Ishikawa (cell line): Measurements from ENCODE around the gene THRAP3.

ENCODE experiments used
- CEBPB ChIP-seq: IDR thresholded peaks from 2 replicates; pipeline ENCODE4 v1.6.1; 2012
- CREB1 ChIP-seq: IDR thresholded peaks from 2 replicates; pipeline ENCODE4 v1.6.1; 2012; ENCODE audit warnings: low read depth
- EGR1 ChIP-seq: IDR thresholded peaks from 2 replicates; pipeline ENCODE4 v1.6.1; 2012
- EP300 ChIP-seq: IDR thresholded peaks from 2 replicates; pipeline ENCODE4 v1.6.1; 2012; ENCODE audit warnings: borderline replicate concordance
- FOXM1 ChIP-seq: IDR thresholded peaks from 2 replicates; pipeline ENCODE4 v1.6.1; 2012; ENCODE audit warnings: low read depth, borderline replicate concordance
- MAX ChIP-seq: IDR thresholded peaks from 2 replicates; pipeline ENCODE4 v1.6.1; 2012
- NFIC ChIP-seq: IDR thresholded peaks from 2 replicates; pipeline ENCODE4 v1.6.1; 2012
- RAD21 ChIP-seq: IDR thresholded peaks from 2 replicates; pipeline ENCODE4 v1.6.1; 2012; ENCODE audit warnings: low read depth
- TAF1 ChIP-seq: IDR thresholded peaks from 2 replicates; pipeline ENCODE4 v1.6.1; 2012; ENCODE audit warnings: low read depth, mild to moderate bottlenecking
- TCF12 ChIP-seq: IDR thresholded peaks from 2 replicates; pipeline ENCODE4 v1.6.1; 2012; ENCODE audit warnings: low read depth
- TEAD4 ChIP-seq: IDR thresholded peaks from 2 replicates; pipeline ENCODE4 v1.6.1; 2012
- YY1 ChIP-seq: IDR thresholded peaks from 2 replicates; pipeline ENCODE4 v1.6.1; 2012; ENCODE audit warnings: low read depth
- ZBTB7A ChIP-seq: IDR thresholded peaks from 2 replicates; pipeline ENCODE4 v1.6.1; 2012; ENCODE audit warnings: low read depth
- TF ChIP-seq, protein P1 (sequence below): IDR thresholded peaks from 2 replicates; pipeline ENCODE4 v1.6.1; 2012
- TF ChIP-seq, protein P2 (sequence below): IDR thresholded peaks from 2 replicates; pipeline ENCODE4 v1.6.1; 2012; ENCODE audit warnings: low read depth, mild to moderate bottlenecking

Gene THRAP3

GRCh38 chr1:36354486-36354885 is 130.2 kb downstream of the THRAP3 start:
- TF ChIP-seq ZBTB7A (no peak), TCF12 (no peak), TEAD4 (no peak), EP300 (no peak), EGR1 (no peak), RAD21 (no peak), FOXM1 (no peak), TAF1 (no peak), CREB1 (no peak), CEBPB (no peak), MAX (no peak), NFIC (no peak), YY1 (no peak)
- TF ChIP-seq, protein P1, sequence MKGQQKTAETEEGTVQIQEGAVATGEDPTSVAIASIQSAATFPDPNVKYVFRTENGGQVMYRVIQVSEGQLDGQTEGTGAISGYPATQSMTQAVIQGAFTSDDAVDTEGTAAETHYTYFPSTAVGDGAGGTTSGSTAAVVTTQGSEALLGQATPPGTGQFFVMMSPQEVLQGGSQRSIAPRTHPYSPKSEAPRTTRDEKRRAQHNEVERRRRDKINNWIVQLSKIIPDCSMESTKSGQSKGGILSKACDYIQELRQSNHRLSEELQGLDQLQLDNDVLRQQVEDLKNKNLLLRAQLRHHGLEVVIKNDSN = no peak
- TF ChIP-seq, protein P2, sequence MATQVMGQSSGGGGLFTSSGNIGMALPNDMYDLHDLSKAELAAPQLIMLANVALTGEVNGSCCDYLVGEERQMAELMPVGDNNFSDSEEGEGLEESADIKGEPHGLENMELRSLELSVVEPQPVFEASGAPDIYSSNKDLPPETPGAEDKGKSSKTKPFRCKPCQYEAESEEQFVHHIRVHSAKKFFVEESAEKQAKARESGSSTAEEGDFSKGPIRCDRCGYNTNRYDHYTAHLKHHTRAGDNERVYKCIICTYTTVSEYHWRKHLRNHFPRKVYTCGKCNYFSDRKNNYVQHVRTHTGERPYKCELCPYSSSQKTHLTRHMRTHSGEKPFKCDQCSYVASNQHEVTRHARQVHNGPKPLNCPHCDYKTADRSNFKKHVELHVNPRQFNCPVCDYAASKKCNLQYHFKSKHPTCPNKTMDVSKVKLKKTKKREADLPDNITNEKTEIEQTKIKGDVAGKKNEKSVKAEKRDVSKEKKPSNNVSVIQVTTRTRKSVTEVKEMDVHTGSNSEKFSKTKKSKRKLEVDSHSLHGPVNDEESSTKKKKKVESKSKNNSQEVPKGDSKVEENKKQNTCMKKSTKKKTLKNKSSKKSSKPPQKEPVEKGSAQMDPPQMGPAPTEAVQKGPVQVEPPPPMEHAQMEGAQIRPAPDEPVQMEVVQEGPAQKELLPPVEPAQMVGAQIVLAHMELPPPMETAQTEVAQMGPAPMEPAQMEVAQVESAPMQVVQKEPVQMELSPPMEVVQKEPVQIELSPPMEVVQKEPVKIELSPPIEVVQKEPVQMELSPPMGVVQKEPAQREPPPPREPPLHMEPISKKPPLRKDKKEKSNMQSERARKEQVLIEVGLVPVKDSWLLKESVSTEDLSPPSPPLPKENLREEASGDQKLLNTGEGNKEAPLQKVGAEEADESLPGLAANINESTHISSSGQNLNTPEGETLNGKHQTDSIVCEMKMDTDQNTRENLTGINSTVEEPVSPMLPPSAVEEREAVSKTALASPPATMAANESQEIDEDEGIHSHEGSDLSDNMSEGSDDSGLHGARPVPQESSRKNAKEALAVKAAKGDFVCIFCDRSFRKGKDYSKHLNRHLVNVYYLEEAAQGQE = no peak
